HG03575 (cell line): Measurements from ENCODE around the gene BSN.

Source experiments
- ATAC-seq: cut with Tn5 transposase; IDR thresholded peaks from one replicate; pipeline ENCODE4 v1.9.1; 2021; ENCODE audit not compliant: unreplicated experiment, insufficient number of reproducible peaks, low FRiP score; ENCODE audit errors: extremely low read depth

The BSN gene

DNA sequence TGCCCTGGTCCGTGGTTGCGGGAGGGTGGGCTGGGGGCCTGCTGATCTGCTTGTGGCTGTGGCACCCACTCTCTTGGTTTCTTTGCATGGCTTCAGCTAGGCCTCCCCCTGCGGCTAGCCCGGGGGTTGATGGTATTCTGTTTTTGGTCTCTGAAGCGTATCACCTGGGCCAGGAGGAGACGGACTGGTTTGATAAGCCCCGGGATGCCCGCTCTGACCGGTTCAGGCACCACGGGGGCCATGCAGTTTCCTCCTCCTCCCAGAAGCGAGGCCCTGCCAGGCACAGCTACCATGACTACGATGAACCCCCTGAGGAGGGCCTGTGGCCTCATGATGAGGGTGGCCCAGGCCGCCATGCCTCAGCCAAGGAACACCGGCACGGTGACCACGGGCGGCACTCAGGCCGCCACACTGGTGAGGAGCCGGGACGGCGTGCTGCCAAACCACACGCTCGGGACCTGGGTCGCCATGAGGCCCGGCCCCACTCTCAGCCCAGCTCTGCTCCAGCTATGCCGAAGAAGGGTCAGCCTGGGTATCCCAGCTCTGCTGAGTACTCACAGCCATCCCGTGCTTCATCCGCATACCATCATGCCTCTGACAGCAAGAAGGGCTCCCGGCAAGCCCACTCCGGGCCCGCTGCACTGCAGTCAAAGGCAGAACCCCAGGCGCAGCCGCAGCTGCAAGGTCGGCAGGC is 108.6 kb downstream of the BSN start:
- no peak for ATAC-seq

- no peak for ATAC-seq
These were observed 109.6 kb downstream of the BSN start for GRCh38 chr3:49663831-49664230.

DNA sequence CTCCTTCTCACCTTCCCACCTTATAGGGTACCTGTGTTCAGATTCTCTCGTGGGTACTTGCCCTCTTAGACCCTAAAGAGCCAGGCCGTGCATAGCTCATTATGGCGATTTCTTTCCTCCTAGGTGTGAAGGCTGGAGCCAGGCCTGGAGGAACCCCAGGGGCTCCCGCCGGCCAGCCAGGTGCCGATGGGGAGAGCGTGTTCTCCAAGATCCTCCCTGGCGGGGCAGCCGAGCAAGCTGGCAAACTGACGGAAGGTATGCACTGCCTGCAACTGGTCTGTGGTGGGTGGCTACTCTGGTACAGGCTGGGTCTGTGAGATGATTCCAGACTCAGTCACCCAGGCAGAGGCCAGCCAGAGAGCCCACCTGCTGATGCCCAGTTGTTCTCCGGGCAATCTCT is 110.0 kb downstream of the BSN start:
- no peak for ATAC-seq

DNA sequence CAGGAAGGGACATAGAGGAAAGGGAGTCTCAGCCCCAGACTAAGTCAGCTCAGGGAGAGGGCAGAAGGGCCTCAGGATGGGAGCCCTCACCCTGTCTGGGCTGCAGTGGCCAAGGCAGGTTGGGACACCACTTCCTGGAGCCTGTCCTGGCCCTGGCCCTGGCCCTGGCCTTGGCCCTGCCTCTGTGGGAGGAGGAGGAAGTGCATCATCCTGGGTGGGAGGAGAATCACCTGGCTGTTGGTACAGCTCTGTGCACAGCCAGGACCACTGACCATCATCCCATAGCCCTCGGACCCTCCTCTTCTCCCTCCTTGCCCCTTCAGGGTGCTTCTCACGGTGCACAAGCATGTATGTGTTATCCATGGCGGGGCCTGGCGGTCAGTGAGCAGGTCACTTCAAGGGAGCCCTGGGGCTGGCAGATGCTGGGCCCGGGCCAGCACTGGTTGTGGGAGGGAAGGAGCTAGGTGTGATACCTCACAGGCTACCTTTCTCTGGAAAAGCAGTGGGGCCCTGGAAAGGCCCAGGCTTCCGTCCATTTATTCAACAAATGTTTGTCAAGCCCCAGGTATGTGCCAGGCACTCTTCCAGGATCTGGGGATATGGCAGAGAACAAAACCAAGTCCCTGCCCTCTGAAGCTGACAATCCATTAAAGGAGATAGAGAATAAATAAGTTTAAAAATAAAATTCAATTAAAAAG is 111.7 kb downstream of the BSN start:
- no peak for ATAC-seq

- ATAC-seq, result no peak
These were observed 112.3 kb downstream of the BSN start for GRCh38 chr3:49666592-49666991.

- no peak for ATAC-seq
These were observed 113.6 kb downstream of the BSN start for GRCh38 chr3:49667701-49668413.

GRCh38 chr3:49668414-49668797 is 114.1 kb downstream of the BSN start:
- ATAC-seq, result no peak

DNA sequence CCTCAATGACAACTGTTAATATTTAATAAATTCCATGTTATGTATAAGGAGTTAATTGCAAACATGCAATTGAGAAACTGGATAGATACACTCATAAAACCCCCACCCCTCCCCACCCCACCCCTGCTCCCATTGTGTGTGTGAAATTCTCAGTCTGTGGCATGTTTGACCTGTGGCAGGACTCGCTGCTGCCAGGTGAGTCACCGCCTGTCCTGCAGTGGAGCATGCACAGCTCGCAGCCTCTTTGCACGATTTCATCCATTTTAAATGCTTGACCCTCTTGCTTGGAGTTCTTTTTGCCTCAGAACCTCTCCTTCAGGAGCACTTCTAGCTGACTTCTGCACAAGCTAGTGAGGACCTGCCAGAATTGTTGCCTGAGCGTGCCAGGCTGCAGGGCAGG is 114.6 kb downstream of the BSN start:
- ATAC-seq, result no peak

- ATAC-seq, result no peak
These were observed 115.1 kb downstream of the BSN start for GRCh38 chr3:49669352-49669751.

- no peak for ATAC-seq
These were observed 116.6 kb downstream of the BSN start for GRCh38 chr3:49670940-49671290.

DNA sequence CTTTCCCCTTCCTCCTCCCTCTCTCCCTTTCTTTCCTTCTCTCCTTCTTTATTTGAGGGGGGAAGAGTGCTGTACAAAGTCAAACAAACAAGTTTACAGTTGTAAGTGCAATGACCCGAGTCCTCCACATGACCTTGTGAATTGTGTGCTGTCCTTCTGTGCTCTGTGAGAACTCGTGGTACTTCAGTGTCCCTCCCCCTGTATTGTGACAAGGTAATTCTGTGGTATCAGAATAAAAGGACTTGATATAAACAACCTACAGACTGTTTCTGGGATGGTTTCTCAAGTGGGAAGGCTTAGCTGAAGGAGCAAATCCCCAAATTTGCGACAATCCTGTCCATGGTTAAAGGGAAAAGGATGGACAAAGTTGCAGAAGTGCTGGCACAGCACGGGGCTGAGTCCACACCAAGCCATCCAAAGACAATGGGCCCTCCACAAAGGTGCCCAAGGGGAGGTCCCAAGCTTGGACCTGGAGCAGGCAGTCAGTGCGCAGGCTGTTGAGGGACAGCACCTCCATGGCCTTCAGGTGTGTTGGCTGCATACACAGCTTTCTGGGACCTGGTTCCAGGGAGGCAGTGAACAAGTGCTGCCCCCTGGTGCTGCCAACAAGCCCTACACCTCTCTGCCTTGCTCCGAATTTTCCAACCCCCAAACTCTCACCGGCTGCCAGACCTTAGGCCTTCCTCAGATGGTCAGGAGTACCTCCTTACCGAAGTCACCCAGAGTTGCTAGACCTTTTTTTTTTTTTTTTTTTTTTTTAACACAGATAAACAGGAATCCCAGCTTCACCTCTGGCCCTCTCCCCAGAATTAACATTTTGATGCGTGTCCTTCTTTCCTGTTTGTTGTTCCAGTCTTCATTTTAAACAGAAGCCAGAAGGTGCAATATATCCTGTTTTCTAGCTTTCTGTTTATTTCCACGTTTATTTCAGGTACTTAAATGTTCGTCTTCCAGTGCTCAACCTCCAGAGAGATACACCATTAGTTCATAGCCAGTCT is 117.3 kb downstream of the BSN start:
- no peak for ATAC-seq

DNA sequence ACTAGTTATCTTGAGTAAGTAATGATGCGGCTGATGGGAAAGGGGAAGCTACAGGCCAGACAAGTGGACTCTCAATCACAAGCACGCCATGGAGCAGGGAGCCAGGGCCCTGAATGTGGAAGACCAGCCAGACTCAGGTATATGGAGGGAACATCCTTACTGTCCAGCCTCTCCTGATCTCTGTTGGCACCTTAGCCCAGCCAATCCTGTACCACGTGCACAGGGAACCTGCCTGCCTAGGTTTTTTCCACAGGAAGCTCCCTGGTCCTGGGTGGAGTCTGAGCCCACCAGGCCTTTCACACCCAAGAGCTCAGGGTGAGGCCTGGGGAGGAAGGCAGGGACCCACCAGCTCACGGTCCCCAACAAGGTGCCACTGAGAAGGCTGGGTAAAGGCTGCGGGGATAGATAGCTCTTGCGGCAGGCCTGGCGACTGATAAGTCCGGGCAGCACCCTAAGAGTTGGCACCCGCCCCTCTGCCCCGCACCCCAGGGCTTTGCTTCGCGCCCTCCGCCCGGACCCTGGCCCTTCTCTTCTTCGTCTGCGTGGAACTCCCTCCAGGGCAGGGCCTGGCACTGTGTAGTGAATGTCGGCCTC is 118.9 kb downstream of the BSN start:
- no peak for ATAC-seq

GRCh38 chr3:49673715-49674496 is 119.6 kb downstream of the BSN start, which contains the start of gene APEH:
Gene APEH (plus strand): TSS chr3:49674351. CDS start chr3:49674402, 51 bp downstream.
- peak; percentile 49 for ATAC-seq

GRCh38 chr3:49674497-49674983 is 120.3 kb downstream of the BSN start:
- ATAC-seq, result no peak

- no peak for ATAC-seq
These were observed 121.6 kb downstream of the BSN start for GRCh38 chr3:49675912-49676311.

- no peak for ATAC-seq
These were observed 126.4 kb downstream of the BSN start for GRCh38 chr3:49680493-49681231.

DNA sequence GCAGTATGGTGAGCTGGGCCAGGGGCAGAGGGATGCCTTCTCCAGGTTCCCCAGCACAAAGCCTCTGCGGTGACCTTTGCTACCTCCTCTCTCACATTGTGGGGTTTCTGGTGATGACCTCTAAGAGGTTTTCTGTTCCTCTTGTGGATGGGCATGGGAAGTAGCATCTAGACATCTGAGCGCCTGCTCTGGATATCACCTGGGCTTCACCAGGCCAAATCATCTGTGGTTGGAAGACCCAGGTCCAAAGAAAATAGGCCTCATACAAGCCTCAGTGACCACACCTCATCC is 126.9 kb downstream of the BSN start:
- no peak for ATAC-seq
